ENCODE results near the gene MAP1LC3B2. TPM values are rescaled to one million over a fixed set of nuclear protein-coding genes. Genes with fewer than 3 reads are reported as not detected.

MAP1LC3B2 gene
- total RNA-seq, 1 experiment from 2014 or later = 1.5 TPM

GRCh38 chr12:116594325-116595038 is 35.3 kb downstream of the MAP1LC3B2 start:
- TF ChIP-seq CTCF (conservative IDR thresholded peaks at IDR 0.05) = no peak
- H2BK15ac ChIP-seq (ENCODE audit: low read depth, low read length) = no peak overlapping the region
- WGBS (ENCODE audit: extremely low coverage, insufficient read length, low lambda C conversion rate) = no CpG with 5 or more reads among the region's 12 CpGs
- Mint-ChIP-seq H3K4me3 (no peak overlapping the region), H3K36me3 (ENCODE audit: insufficient read depth in 1 of 3, low read depth in 3 of 3) (no peaks in the 10 kb centered on the region; a peak in 1 of 7 replicates), H3K9me3 (no peaks in the 10 kb centered on the region; a peak in 1 of 5 replicates), H3K4me1 (peaks cover 15 to 18% of the 10 kb centered on the region in 2 experiments), H3K27ac (no peak overlapping the region; a peak in 1 of 7 replicates), H3K27me3 (ENCODE audit: low read depth) (peaks cover 2% of the 10 kb centered on the region)
- H3K79me1 ChIP-seq (ENCODE audit: insufficient read depth, low read depth, low read length, poor library complexity, severe bottlenecking) = no peaks in the 10 kb centered on the region
- no peak overlapping the region for H4K5ac ChIP-seq (ENCODE audit: insufficient read length, low read depth, low read length)
- H3K9me3 ChIP-seq (ENCODE audit: control insufficient read depth, low read depth, low read length) = no peaks in the 10 kb centered on the region
- no peak overlapping the region for H3K23ac ChIP-seq (ENCODE audit: insufficient read length, low read depth, low read length)
- no peaks in the 10 kb centered on the region for H3K79me2 ChIP-seq (ENCODE audit: insufficient read depth, low read length)
- no peak overlapping the region for H3K4ac ChIP-seq (ENCODE audit: low read depth, low read length)
- H2AK5ac ChIP-seq (ENCODE audit: insufficient read length, low read length) = no peak overlapping the region
- no peaks in the 10 kb centered on the region for H3K27me3 ChIP-seq (ENCODE audit: insufficient read depth, low read length)
- no peak for DNase-seq
- H3K4me1 ChIP-seq (ENCODE audit: insufficient read depth, low read length) = no peaks in the 10 kb centered on the region; the same call in 1 of the 2 replicates
- H3K18ac ChIP-seq (ENCODE audit: insufficient read length, low read depth, low read length) = no peak overlapping the region
- no peak overlapping the region for H3K4me2 ChIP-seq (ENCODE audit: insufficient read depth, insufficient read length, low read length)
- H3K56ac ChIP-seq (ENCODE audit: insufficient read length, low read depth, low read length) = no peak overlapping the region
- no peak overlapping the region for H2BK12ac ChIP-seq (ENCODE audit: insufficient read length, low read depth, low read length)
- no peak overlapping the region for H2BK5ac ChIP-seq (ENCODE audit: insufficient read length, low read length)
- no peak overlapping the region for H4K91ac ChIP-seq (ENCODE audit: insufficient read length, low read depth, low read length)
- H3T11ph ChIP-seq (ENCODE audit: low read length) = no peak overlapping the region
- no peak overlapping the region for H4K8ac ChIP-seq (replicated peaks; ENCODE audit: insufficient read length, low read depth, low read length)
- no peak overlapping the region for H3K9ac ChIP-seq (ENCODE audit: extremely low read depth, insufficient read length, low read length)
- no peak overlapping the region for H2BK120ac ChIP-seq (ENCODE audit: low read depth, low read length, poor library complexity, severe bottlenecking)
- H4K20me1 ChIP-seq (ENCODE audit: control insufficient read depth, insufficient read depth, insufficient read length) = no peaks in the 10 kb centered on the region
- no peak overlapping the region for H3K27ac ChIP-seq (ENCODE audit: insufficient read length, low read depth, low read length)
- no peak overlapping the region for H2AFZ ChIP-seq (ENCODE audit: low read length)
- H3K23me2 ChIP-seq (ENCODE audit: insufficient read length, low read depth, low read length, poor library complexity, severe bottlenecking) = no peaks in the 10 kb centered on the region
- H3K14ac ChIP-seq (ENCODE audit: insufficient read depth, low read length) = no peak overlapping the region
- no peak overlapping the region for H2BK20ac ChIP-seq (ENCODE audit: low read depth, low read length, poor library complexity, severe bottlenecking)
